Stimulated activated CD8-positive, alpha-beta memory T cell treated with anti-CD3 and anti-CD28 coated beads, Interleukin-4, amount 100 ng/mL, for 4 hours (primary cell): ENCODE results near the gene PTTG1IP.

Source experiments
- DNase-seq, 2 donors: peaks; one replicate each; pipeline ENCODE4 v3.0.0-alpha.2; 2020; ENCODE audit warnings: low read depth in 2 of 2, low spot score in 1 of 2

Gene PTTG1IP

GRCh38 chr21:44896561-44897286, 23.2 kb upstream of the PTTG1IP start:
- DNase-seq: no peak

GRCh38 chr21:44895859-44896258, 22.4 kb upstream of the PTTG1IP start:
- no peak for DNase-seq

- no peak for DNase-seq
Measured at GRCh38 chr21:44894687-44895302, 21.3 kb upstream of the PTTG1IP start.

- no peak for DNase-seq
Measured at GRCh38 chr21:44893948-44894656, 20.6 kb upstream of the PTTG1IP start.

- DNase-seq: no peak
Measured at GRCh38 chr21:44893278-44893556, 19.7 kb upstream of the PTTG1IP start.

- DNase-seq: peak; percentile 54 to 68
Measured at GRCh38 chr21:44892536-44893277, 19.2 kb upstream of the PTTG1IP start.

- DNase-seq: no peak
Measured at GRCh38 chr21:44892095-44892494, 18.6 kb upstream of the PTTG1IP start.

GRCh38 chr21:44891631-44892031, 18.1 kb upstream of the PTTG1IP start:
- no peak for DNase-seq

- no peak for DNase-seq
Measured at GRCh38 chr21:44890961-44891541, 17.6 kb upstream of the PTTG1IP start.

- DNase-seq: no peak
Measured at GRCh38 chr21:44890338-44890931, 16.9 kb upstream of the PTTG1IP start.

- no peak for DNase-seq
Measured at GRCh38 chr21:44889625-44890337, 16.3 kb upstream of the PTTG1IP start.

- no peak for DNase-seq
Measured at GRCh38 chr21:44888581-44889550, 15.4 kb upstream of the PTTG1IP start.

- no peak for DNase-seq
Measured at GRCh38 chr21:44887807-44888580, 14.5 kb upstream of the PTTG1IP start.

GRCh38 chr21:44887126-44887806, 13.8 kb upstream of the PTTG1IP start:
- DNase-seq: no peak

GRCh38 chr21:44886113-44887075, 12.9 kb upstream of the PTTG1IP start:
- DNase-seq: no peak

- DNase-seq: no peak
Measured at GRCh38 chr21:44885615-44886014, 12.1 kb upstream of the PTTG1IP start.

GRCh38 chr21:44884097-44884496, 10.6 kb upstream of the PTTG1IP start:
- no peak for DNase-seq
